Neural cell (in vitro differentiated cells): Measurements from ENCODE around the gene S100A13.

Experiments used
- CTCF ChIP-seq: fragments of 450-650 bp; IDR thresholded peaks from 2 replicates; pipeline ENCODE4 v1.5.1; 2014; ENCODE audit warnings: antibody characterized with exemption, mild to moderate bottlenecking, moderate library complexity; ENCODE audit not compliant: poor library complexity, severe bottlenecking
- EP300 ChIP-seq: fragments of 450-650 bp; conservative IDR thresholded peaks from 2 replicates; pipeline ENCODE4 v1.6.1; 2014; ENCODE audit warnings: antibody characterized with exemption, mild to moderate bottlenecking, moderate library complexity; ENCODE audit not compliant: poor library complexity, severe bottlenecking
- EZH2 ChIP-seq: fragments of 200-600, 300-800 bp; shearing (Covaris generic), sonication (generic); IDR thresholded peaks from 2 replicates; pipeline ENCODE4 v1.6.1; 2014; ENCODE audit warnings: antibody characterized with exemption, low read length, borderline replicate concordance, mild to moderate bottlenecking; ENCODE audit not compliant: insufficient read depth, poor library complexity, severe bottlenecking
- MXI1 ChIP-seq: fragments of 450-650 bp; conservative IDR thresholded peaks from 2 replicates; pipeline ENCODE4 v1.6.1; 2014; ENCODE audit warnings: antibody characterized with exemption, mild to moderate bottlenecking; ENCODE audit not compliant: poor library complexity, severe bottlenecking
- POLR2AphosphoS5 ChIP-seq: IDR thresholded peaks from 2 replicates; pipeline ENCODE4 v1.6.1; 2012
- RAD21 ChIP-seq: fragments of 450-650 bp; conservative IDR thresholded peaks from 2 replicates; pipeline ENCODE4 v1.6.1; 2014; ENCODE audit warnings: antibody characterized with exemption, mild to moderate bottlenecking, moderate library complexity
- REST ChIP-seq: IDR thresholded peaks from 2 replicates; pipeline ENCODE4 v1.6.1; 2012; ENCODE audit warnings: borderline replicate concordance
- SMC3 ChIP-seq: fragments of 450-650 bp; conservative IDR thresholded peaks from 2 replicates; pipeline ENCODE4 v1.6.1; 2014; ENCODE audit warnings: antibody characterized with exemption, mild to moderate bottlenecking, moderate library complexity; ENCODE audit not compliant: poor library complexity
- TAF1 ChIP-seq: IDR thresholded peaks from 2 replicates; pipeline ENCODE4 v1.6.1; 2012; ENCODE audit warnings: low read depth

GRCh38 chr1:153577138-153577537, 50.2 kb downstream of the S100A13 start:
- TF ChIP-seq CTCF = no peak
- no peak for TF ChIP-seq EP300
- TF ChIP-seq POLR2AphosphoS5 = no peak
- TF ChIP-seq RAD21 = no peak
- no peak for TF ChIP-seq EZH2
- TF ChIP-seq MXI1 = no peak
- TF ChIP-seq TAF1 = no peak
- no peak for TF ChIP-seq REST
- no peak for TF ChIP-seq SMC3
